Heart left ventricle (tissue), 13 donors: ENCODE measurements around the gene ZCCHC13.

ENCODE experiments used
- POLR2A ChIP-seq, 2 donors: fragments of 450-650 bp; IDR thresholded peaks; one replicate each; pipeline ENCODE4 v1.6.1; 2017; ENCODE audit warnings: antibody characterized with exemption in 2 of 2, mild to moderate bottlenecking in 2 of 2, moderate library complexity in 2 of 2
- TF ChIP-seq, protein P1 (sequence below), 12 donors: fragments of 200-600 bp; sonication (generic) in 4 of 12; IDR thresholded peaks; one replicate each; pipeline versions ENCODE4 v1.5.0 to v1.8.0; 2018 to 2022; ENCODE audit warnings: antibody characterized with exemption in 12 of 12, mild to moderate bottlenecking in 5 of 12
- donor health status: ischemic (EF 13 %, LVEDD 7.1; RV severe dilation, severe dysfunction).
- donor health status: DM: no; HTN: yes; CAD: no.
- donor health status: DM: no; HTN: no; CAD: no.
- donor health status: ischemic (EF 25% LVEDD 6.9; RV normal size, moderate dysfunction).
- donor health status: ischemic (EF 25% LVEDD 5.7; RV mildly dilated, moderate dysfunction).
- donor health status: ischemic (EF 35%, LVEDD 5.7; RV mildly dilated, moderate dysfunction).
- donor health status: nonischemic (EF 11% LVEDD 7.7; RV severe dilation, severe dysfunction).
- donor health status: DM: yes; HTN: yes; CAD: no.
- donor health status: PGD.
- donor health status: ischemic (EF 29% LVEDD 5.4; RV normal size, mild dysfunction).
- donor health status: nonischemic (EF 23%, LVEDD 6.1; RV moderate dilation, normal function).

DNA sequence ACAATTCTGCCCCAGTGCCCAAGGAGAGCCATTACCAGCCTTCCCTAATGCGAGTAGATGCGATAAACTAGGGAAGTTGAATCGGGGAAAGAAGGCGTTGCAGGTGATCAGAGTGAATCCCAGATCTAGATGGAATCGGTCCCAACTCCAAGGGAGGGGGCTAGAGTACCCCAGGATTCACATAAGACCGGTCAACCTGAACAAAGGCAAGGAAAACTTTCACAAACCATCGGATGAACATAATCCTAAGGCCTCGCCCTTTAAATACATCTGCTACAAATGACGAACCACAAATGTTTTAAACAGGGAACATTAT, 11.2 kb upstream of the ZCCHC13 start:
- TF ChIP-seq POLR2A (IDR thresholded peaks at IDR 0.05), result no peak
- TF ChIP-seq, protein P1, sequence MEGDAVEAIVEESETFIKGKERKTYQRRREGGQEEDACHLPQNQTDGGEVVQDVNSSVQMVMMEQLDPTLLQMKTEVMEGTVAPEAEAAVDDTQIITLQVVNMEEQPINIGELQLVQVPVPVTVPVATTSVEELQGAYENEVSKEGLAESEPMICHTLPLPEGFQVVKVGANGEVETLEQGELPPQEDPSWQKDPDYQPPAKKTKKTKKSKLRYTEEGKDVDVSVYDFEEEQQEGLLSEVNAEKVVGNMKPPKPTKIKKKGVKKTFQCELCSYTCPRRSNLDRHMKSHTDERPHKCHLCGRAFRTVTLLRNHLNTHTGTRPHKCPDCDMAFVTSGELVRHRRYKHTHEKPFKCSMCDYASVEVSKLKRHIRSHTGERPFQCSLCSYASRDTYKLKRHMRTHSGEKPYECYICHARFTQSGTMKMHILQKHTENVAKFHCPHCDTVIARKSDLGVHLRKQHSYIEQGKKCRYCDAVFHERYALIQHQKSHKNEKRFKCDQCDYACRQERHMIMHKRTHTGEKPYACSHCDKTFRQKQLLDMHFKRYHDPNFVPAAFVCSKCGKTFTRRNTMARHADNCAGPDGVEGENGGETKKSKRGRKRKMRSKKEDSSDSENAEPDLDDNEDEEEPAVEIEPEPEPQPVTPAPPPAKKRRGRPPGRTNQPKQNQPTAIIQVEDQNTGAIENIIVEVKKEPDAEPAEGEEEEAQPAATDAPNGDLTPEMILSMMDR (IDR thresholded peaks at IDR 0.05), result peak in 1 of 12 donors; percentile 3
